GM19240 (cell line): ENCODE data around the gene SLC26A3.

Experiments
- DNase-seq: peaks from one replicate; pipeline ENCODE4 v3.0.0; 2011; ENCODE audit warnings: low spot score; ENCODE audit not compliant: insufficient read length

The SLC26A3 gene

DNA sequence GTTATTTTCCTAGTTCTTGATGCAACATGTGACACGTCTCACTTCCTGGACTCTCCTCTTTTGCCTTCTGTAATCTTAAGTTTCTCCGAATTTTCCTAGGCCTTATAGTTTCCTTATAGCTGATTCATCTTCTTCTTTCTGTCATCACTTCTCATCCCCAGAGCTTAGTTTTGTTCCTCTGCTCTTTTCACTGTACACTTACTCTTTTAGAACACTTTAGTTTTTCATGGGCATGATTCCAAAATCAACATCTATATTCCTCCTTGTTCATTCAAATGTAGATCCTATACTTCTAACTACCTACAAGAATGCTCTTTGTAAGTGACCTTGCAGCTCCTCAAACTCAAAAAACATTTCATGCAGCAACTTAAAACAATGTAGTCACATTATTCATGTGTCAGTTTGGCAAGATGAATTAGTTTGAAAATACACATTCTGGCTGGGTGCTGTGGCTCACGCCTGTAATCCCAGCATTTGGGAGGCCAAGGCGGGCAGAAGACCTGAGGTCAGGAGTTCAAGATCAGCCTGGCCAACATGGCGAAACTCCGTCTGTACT lies 13.1 kb upstream of the SLC26A3 start:
- DNase-seq = no peak

- DNase-seq = no peak
Observed at GRCh38 chr7:107815254-107815882, 12.3 kb upstream of the SLC26A3 start.

DNA sequence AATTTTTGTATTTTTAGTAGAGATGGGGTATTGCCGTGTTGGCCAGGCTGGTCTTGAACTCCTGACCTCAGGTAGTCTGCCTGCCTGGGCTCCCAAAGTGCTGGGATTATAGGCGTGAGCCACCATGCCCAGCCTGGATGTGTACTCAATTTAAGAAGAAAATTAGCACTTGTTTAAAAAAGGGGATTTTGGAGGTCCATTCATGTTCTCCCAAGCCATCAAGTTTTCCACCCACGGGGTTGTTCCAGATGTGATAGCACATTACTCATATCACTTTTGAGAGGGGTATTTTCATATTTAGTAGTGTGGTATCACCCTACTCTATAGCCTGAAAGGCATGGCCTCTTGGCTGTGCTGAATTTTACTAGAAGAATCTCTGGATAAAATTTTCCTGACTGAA lies 10.5 kb upstream of the SLC26A3 start:
- no peak for DNase-seq

- no peak for DNase-seq
Observed at GRCh38 chr7:107811934-107812333, 8.9 kb upstream of the SLC26A3 start.

DNA sequence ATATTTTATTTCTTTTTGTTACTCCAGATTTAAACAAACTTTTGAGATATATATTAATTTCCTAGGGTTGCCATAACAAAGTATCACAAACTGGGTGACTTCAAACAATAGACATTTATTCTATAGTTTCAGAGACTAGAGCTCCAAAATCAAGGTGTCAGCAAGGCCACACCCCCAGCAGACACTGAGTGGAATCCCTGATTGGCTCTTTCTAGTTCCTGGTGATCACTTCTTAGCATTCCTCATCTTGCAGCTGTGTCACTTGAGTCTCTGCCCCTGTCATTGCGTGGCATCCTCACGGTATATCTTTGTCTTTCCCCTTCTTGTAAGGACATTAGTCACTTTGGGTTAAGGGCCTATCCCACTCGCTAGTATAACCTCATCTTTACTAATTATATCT lies 7.6 kb upstream of the SLC26A3 start:
- no peak for DNase-seq

DNA sequence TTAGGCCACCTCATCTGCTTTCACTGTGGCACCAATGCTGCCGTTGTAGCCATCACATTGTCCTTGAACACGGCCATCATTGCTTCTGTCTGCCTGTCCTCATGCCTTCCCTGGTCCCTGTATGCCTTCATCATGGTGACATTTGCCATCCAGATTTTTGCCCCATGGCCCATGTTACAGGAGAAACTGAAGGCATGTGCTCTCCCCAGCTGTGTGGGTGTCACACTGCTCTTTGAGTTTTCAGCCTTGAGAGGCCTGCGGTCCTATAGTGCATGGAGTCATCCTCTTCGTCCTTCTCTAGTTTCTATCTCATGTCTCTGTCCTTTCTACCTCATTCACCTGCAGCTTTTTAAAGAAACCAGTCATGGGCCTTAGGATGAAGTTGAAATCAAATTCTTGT lies 6.2 kb upstream of the SLC26A3 start:
- DNase-seq = no peak

DNA sequence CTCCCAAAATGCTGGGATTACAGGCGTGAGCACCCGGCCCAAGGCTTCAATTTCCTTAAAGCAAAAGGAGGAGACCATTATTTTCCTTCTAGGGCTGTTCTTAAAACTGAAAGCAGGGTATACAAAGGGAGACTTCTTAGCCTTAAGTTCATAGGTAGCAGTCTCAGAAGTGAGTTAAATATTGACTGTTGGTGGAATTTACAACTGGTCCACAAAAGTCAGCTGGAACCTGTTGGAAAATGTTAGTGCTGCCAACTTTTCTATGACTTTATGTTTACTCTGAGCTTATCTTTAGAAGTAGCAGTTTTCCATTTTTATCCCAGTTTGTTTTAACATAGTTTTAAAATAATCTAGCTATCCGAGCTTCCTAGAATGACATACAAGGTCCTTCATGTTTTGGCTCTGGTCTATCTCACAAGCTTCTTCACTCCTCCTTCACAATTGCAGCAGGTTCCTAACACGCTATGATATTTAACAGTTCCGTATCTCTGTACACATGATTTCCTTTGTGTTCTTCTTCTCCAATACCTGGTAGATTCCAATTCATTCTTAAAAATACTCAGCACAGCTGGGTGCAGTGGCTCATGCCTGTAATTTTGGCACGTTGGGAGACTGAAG lies 3.3 kb downstream of the SLC26A3 start:
- DNase-seq = no peak

- DNase-seq = no peak
Observed at GRCh38 chr7:107792364-107792763, 10.7 kb downstream of the SLC26A3 start.

- no peak for DNase-seq
Observed at GRCh38 chr7:107789647-107790046, 13.4 kb downstream of the SLC26A3 start.

- no peak for DNase-seq
Observed at GRCh38 chr7:107788662-107789061, 14.4 kb downstream of the SLC26A3 start.

DNA sequence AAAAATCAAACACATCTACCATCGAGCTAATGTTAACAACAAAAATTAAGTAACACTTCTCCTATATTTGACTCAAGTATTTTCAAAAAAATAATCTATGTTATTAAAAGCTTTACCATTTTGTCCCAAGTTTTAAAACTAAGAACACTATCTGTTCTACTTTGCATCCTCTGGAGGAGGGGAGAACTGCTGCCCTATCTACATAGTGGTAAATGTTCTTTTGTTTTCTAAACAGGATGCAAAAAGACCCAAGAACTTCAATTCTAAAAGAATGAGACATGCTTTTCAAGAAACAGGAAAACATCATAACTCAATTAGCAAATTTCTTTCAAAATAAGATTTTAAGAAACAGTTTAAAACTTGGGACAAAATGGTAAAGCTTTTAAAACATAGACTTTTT lies 14.8 kb downstream of the SLC26A3 start:
- DNase-seq = no peak

DNA sequence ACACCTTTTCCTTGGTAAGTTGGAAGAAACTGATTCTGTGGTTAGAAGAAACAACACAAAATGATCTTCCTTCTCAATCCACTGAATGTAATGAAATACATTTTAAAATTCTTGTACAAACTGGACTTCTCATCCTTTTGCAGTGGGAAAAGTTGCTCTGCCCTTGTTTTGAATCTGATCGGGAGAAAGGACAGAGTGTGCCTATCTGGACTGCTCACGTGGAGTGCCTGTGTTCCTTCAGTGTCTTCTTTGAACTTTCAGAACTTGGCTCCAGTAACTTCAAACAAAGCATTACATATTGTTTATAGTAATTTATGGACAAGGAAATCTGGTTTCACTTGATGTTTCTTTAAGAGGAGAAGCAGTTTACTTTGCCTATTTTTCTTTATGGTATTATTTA lies 17.1 kb downstream of the SLC26A3 start:
- DNase-seq = no peak

- DNase-seq = no peak
Observed at GRCh38 chr7:107785170-107785569, 17.9 kb downstream of the SLC26A3 start.

- no peak for DNase-seq
Observed at GRCh38 chr7:107783648-107784047, 19.4 kb downstream of the SLC26A3 start.

DNA sequence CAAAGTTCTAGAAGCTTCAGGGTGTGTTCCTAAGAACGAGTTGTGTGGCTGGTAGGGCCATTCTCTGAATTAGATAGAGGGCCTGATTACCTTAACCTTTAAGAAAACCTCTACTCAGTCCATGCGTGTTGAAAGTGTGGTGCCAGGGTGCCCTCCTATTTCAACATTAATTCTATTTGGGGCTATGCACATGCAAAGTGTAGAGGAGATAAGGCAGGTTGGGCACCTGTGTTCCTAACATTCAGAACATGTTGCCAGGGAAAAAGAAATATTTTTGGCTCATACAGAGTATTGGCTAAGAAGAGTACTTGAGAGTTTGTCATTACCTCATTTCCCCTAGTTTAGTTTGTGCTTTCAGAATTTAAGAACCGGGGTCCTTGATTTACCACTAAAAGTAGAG lies 20.6 kb downstream of the SLC26A3 start:
- DNase-seq = no peak

DNA sequence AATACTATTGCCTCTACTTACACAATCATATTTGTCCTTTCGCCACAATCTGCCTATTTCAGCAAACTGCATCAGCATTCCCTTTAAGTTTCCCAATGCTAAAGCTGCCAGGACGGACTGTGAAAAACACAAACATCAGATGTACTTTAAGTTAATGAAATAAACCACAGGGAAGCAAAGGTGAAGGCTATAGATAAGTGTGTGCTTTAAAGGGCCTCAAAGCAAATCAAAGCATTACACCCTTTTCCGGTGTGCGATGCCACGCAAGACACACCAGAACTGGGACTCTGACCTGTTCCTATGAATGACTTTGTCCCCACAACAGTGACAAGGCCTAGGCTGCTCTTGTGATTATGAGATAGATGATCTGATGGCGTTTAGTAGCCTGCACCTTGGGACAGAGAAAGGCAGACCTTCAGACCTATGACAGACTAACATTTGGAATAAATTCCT lies 23.4 kb downstream of the SLC26A3 start:
- DNase-seq = no peak

DNA sequence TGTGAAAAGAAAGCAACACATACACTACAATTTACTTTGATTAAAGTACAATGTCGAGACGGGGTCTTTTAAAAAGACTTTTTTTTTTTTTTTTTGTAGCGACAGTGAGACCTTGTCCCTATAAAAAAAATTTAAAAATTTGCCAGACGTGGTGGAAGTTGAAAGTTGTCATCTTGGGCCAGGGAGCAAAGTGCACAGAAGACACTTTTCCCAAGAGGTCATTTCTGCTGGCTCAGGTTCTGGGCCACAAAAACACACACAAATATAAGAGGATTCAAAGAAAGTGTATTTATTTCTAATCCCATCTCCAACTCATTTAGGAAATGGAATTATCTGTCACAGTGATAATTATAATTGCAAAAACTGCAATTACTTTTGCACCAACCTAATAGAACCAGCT lies 24.7 kb downstream of the SLC26A3 start:
- DNase-seq = no peak

DNA sequence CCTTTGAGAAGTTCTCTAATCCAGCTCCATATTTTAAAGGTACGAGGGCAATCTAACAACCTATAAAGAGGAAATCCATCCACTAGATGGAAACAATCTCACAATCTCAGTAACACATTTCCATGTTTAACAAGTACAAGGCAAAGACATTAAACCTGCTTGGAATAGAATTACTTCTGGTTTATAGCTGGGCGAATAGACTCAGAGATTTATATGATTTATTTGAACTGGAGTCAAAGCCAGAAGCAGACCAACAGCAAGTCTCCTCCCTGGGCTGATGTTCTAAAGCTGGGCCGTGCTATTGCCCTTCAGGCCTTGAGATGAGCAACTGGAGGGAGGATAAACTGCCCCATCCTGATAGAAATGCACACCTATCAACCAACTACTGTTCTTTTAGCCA lies 25.3 kb downstream of the SLC26A3 start:
- DNase-seq = no peak

- no peak for DNase-seq
Observed at GRCh38 chr7:107773027-107773426, 30.0 kb downstream of the SLC26A3 start.

DNA sequence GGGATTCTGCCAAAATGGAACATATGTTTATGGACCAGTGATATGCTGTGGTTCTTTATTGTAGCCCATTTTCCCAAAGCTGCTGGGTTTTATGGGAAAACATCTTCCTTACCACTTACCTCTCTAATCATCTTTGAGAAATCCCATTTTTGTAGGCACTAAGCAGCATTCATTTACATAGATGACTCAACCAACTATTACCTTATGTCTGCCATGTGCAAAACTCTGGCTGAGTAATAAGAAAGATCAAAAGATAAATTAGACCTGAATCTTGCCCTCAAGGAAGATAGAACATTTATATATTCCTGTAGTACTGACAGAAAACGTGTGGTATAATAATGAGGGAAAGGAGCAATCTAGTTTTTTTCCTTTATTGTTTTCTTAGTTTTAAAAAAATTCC lies 34.8 kb downstream of the SLC26A3 start:
- no peak for DNase-seq

DNA sequence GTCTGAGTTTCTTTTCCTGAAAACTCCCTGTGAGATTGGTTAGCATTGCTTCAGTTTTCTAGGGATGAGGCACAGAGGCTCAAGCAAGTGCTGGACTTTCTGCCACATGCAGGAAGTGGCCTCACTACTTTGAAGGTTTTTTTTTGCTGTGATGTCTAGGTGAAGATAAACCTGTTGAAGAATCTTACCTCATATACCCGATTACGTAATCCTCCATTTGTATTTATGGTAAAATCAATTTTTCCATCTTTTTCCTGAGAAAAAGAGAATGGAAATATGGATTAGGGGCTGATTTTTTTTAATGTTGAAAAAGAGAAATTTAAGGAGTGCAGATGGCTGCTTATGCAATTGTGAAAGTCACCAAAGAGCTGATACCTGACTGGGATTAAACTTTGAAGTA lies 35.6 kb downstream of the SLC26A3 start:
- no peak for DNase-seq

DNA sequence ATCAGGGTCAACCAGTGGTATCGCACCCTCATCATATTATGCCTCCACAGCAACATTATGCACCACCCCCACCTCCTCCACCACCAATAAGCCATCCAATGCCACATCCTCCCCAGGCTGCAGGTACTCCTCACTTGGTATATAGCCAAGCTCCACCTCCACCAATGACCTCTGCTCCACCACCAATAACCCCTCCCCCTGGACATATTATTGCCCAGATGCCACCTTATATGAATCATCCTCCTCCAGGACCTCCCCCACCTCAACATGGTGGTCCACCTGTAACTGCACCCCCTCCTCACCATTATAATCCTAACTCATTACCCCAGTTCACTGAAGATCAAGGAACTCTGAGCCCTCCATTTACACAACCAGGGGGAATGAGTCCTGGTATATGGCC lies 44.4 kb downstream of the SLC26A3 start:
- DNase-seq = no peak

DNA sequence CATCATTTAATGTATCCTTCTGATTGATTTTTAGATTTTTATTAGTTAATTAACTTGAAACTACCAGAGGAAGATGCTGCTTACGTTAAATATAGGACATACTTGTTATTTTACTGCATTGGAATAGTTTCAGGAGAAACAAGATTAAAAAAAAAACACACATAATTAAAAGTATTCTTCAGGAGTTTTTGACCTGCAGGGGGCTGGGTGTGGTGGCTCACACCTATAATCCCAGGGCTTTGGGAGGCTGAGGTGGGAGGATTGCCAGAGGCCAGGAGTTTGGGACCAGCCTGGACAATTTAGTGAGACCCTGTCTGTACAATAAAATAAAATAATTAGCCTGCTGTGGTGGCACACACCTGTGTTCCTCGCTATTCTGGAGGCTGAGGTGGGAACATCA lies 48.4 kb downstream of the SLC26A3 start:
- DNase-seq = no peak
